ENCODE results near the gene OSBP2.

- no peak for TF ChIP-seq CTCF (conservative IDR thresholded peaks at IDR 0.05)
- no peak for TF ChIP-seq EZH2 (IDR thresholded peaks at IDR 0.05; ENCODE audit: low read depth)
These were observed 24.3 kb downstream of the OSBP2 start for GRCh38 chr22:30718938-30719337.

All from PC-9 (cell line).